ENCODE data around the gene PPP6R2. TPM values are rescaled to one million over a fixed set of nuclear protein-coding genes. Genes with fewer than 3 reads are reported as not detected.

Gene PPP6R2
- total and polyA plus RNA-seq, 8 donors = 36.9 to 60.1 (median 42.2) TPM

- intact Hi-C loops (cut with DNase I) = loop anchor here in 1 of 2 donors (5.0 kb wide), 1 partner anchor 82 kb away; no protein-coding TSS in a partner anchor
- peaks cover 8 to 12% of the 10 kb centered on the region in 2 donors for H3K4me1 ChIP-seq
- no peak overlapping the region for H3K4me3 ChIP-seq
- ATAC-seq = no peak
- DNase-seq = no peak
- no peak overlapping the region for H3K27ac ChIP-seq
- H3K27me3 ChIP-seq = no peaks in the 10 kb centered on the region
- TF ChIP-seq CTCF (IDR thresholded peaks at IDR 0.05) = no peak
- no peaks in the 10 kb centered on the region for H3K36me3 ChIP-seq
- no peaks in the 10 kb centered on the region for H3K9me3 ChIP-seq
Measured at GRCh38 chr22:50338860-50339462, 4.2 kb upstream of the PPP6R2 start.

- TF ChIP-seq CTCF (IDR thresholded peaks at IDR 0.05) = no peak
- intact Hi-C loops (cut with DNase I) = loop anchor here in 1 of 2 donors (5.0 kb wide), 1 partner anchor 83 kb away; no protein-coding TSS in a partner anchor
- Histone ChIP-seq H3K27ac (no peak overlapping the region), H3K4me3 (no peak overlapping the region), H3K4me1 (peaks cover 8 to 12% of the 10 kb centered on the region in 2 donors), H3K36me3 (no peaks in the 10 kb centered on the region), H3K27me3 (no peaks in the 10 kb centered on the region), H3K9me3 (no peaks in the 10 kb centered on the region)
- ATAC-seq (no peak), DNase-seq (no peak)
Measured at GRCh38 chr22:50339945-50340879, 2.9 kb upstream of the PPP6R2 start.

- DNase-seq (peak; percentile 82 to 96 (median 90)), ATAC-seq (peak; percentile 93)
- intact Hi-C loops (cut with DNase I) = no loop called here
- Histone ChIP-seq H3K27ac (peak overlapping the region; percentile 58 to 81), H3K4me3 (peak overlapping the region; percentile 69 to 71), H3K27me3 (no peaks in the 10 kb centered on the region), H3K9me3 (no peaks in the 10 kb centered on the region), H3K36me3 (no peaks in the 10 kb centered on the region), H3K4me1 (peaks cover 8 to 18% of the 10 kb centered on the region in 2 donors)
- peak; percentile 90 to 92 for TF ChIP-seq CTCF (IDR thresholded peaks at IDR 0.05)
Measured at GRCh38 chr22:50341977-50342650, 1.0 kb upstream of the PPP6R2 start.

- peak overlapping the region in 1 of 2 donors; percentile 81 for H3K27ac ChIP-seq
- ATAC-seq (no peak), DNase-seq (no peak)
- no peaks in the 10 kb centered on the region for H3K36me3 ChIP-seq
- intact Hi-C loops (cut with DNase I) = no loop called here
- no peak for TF ChIP-seq CTCF (IDR thresholded peaks at IDR 0.05)
- peaks cover 8 to 25% of the 10 kb centered on the region in 2 donors for H3K4me1 ChIP-seq
- H3K27me3 ChIP-seq = no peaks in the 10 kb centered on the region
- no peaks in the 10 kb centered on the region for H3K9me3 ChIP-seq
- H3K4me3 ChIP-seq = peak overlapping the region; percentile 69 to 71
Measured at GRCh38 chr22:50343541-50343935, 411 bp downstream of the PPP6R2 start.

All from left lung (tissue), 10 donors.